Liver (tissue), 9 donors: ENCODE measurements around the gene DCC. TPM values are rescaled to one million over a fixed set of nuclear protein-coding genes. Genes with fewer than 3 reads are reported as not detected.

Experiments
- DNase-seq: peaks from one replicate; pipeline ENCODE4 v3.0.0-alpha.2; 2017; ENCODE audit warnings: low spot score
- H3K27ac ChIP-seq, 2 donors: one replicate each; pipeline ENCODE4 v1.7.0; 2013; ENCODE audit warnings: inconsistent platforms in 2 of 2, low read length in 2 of 2, control low read depth in 1 of 2, low read depth in 1 of 2, mild to moderate bottlenecking in 1 of 2
- H3K27me3 ChIP-seq, 4 donors: one replicate each; pipeline versions ENCODE4 v1.6.1 to v1.7.0; 2013; ENCODE audit warnings: low read length in 3 of 4, inconsistent platforms in 1 of 4, mild to moderate bottlenecking in 1 of 4, moderate library complexity in 1 of 4; ENCODE audit not compliant: control insufficient read depth in 4 of 4, insufficient read depth in 4 of 4
- H3K36me3 ChIP-seq, 4 donors: one replicate each; pipeline versions ENCODE4 v1.6.1 to v1.7.0; 2013; ENCODE audit warnings: low read length in 3 of 4, mild to moderate bottlenecking in 3 of 4, low read depth in 1 of 4, moderate library complexity in 1 of 4; ENCODE audit not compliant: control insufficient read depth in 4 of 4, insufficient read depth in 3 of 4
- H3K4me1 ChIP-seq, 4 donors: one replicate each; pipeline versions ENCODE4 v1.6.1 to v1.7.0; 2013; ENCODE audit warnings: low read length in 3 of 4, mild to moderate bottlenecking in 3 of 4, moderate library complexity in 1 of 4; ENCODE audit not compliant: control insufficient read depth in 4 of 4, insufficient read depth in 4 of 4
- H3K4me3 ChIP-seq, 3 donors: one replicate each; pipeline versions ENCODE4 v1.6.1 to v1.7.0; 2013; ENCODE audit warnings: low read length in 3 of 3, control low read depth in 1 of 3, low read depth in 1 of 3, mild to moderate bottlenecking in 1 of 3
- H3K9ac ChIP-seq, 2 donors: one replicate each; pipeline ENCODE4 v1.7.0; 2013; ENCODE audit warnings: low read length in 2 of 2, mild to moderate bottlenecking in 2 of 2, moderate library complexity in 2 of 2, control low read depth in 1 of 2, low read depth in 1 of 2
- H3K9me3 ChIP-seq, 4 donors: one replicate each; pipeline versions ENCODE4 v1.6.1 to v1.7.0; 2013; ENCODE audit warnings: low read length in 3 of 4; ENCODE audit not compliant: control insufficient read depth in 4 of 4
- ATF3 ChIP-seq: IDR thresholded peaks from 2 replicates; pipeline ENCODE4 v1.6.1; 2016; ENCODE audit warnings: antibody characterized with exemption
- CTCF ChIP-seq: fragments of 150-350 bp; IDR thresholded peaks from 2 replicates; pipeline ENCODE4 v1.5.1; 2017; ENCODE audit warnings: improper control_type of control experiment, low read depth, low read length; ENCODE audit not compliant: missing input control
- EGR1 ChIP-seq, 2 donors: IDR thresholded peaks; 2 replicates each; pipeline ENCODE4 v1.6.1; 2016 to 2018; ENCODE audit warnings: antibody characterized with exemption in 2 of 2, low read depth in 2 of 2
- FOXA1 ChIP-seq: IDR thresholded peaks from 2 replicates; pipeline ENCODE4 v1.6.1; 2016; ENCODE audit warnings: antibody characterized with exemption
- FOXA2 ChIP-seq: IDR thresholded peaks from 2 replicates; pipeline ENCODE4 v1.6.1; 2016; ENCODE audit warnings: antibody characterized with exemption
- GABPA ChIP-seq, 2 donors: IDR thresholded peaks in 1 of 2; conservative IDR thresholded peaks in 1 of 2; 2 replicates each; pipeline ENCODE4 v1.6.1; 2016; ENCODE audit warnings: antibody characterized with exemption in 2 of 2, mild to moderate bottlenecking in 1 of 2, moderate library complexity in 1 of 2
- HNF4A ChIP-seq, 2 donors: conservative IDR thresholded peaks; 2 replicates each; pipeline ENCODE4 v1.6.1; 2016; ENCODE audit warnings: antibody characterized with exemption in 2 of 2, mild to moderate bottlenecking in 2 of 2
- HNF4G ChIP-seq: IDR thresholded peaks from 2 replicates; pipeline ENCODE4 v1.6.1; 2016; ENCODE audit warnings: antibody characterized with exemption
- JUND ChIP-seq, 2 donors: IDR thresholded peaks; 2 replicates each; pipeline ENCODE4 v1.6.1; 2016; ENCODE audit warnings: antibody characterized with exemption in 2 of 2
- NR2F2 ChIP-seq: IDR thresholded peaks from 2 replicates; pipeline ENCODE4 v1.6.1; 2016; ENCODE audit warnings: antibody characterized with exemption
- RAD21 ChIP-seq, 2 donors: IDR thresholded peaks; 2 replicates each; pipeline ENCODE4 v1.6.1; 2016; ENCODE audit warnings: antibody characterized with exemption in 2 of 2, mild to moderate bottlenecking in 2 of 2
- RXRA ChIP-seq, 2 donors: IDR thresholded peaks; 2 replicates each; pipeline ENCODE4 v1.6.1; 2017 to 2018; ENCODE audit warnings: antibody characterized with exemption in 2 of 2, mild to moderate bottlenecking in 1 of 2
- SP1 ChIP-seq: IDR thresholded peaks from 2 replicates; pipeline ENCODE4 v1.6.1; 2018; ENCODE audit warnings: antibody characterized with exemption, mild to moderate bottlenecking
- TAF1 ChIP-seq: conservative IDR thresholded peaks from 2 replicates; pipeline ENCODE4 v1.6.1; 2016; ENCODE audit warnings: antibody characterized with exemption, mild to moderate bottlenecking
- YY1 ChIP-seq: IDR thresholded peaks from 2 replicates; pipeline ENCODE4 v1.6.1; 2016; ENCODE audit warnings: antibody characterized with exemption, mild to moderate bottlenecking
- ZBTB33 ChIP-seq: IDR thresholded peaks from 2 replicates; pipeline ENCODE4 v1.6.1; 2016; ENCODE audit warnings: antibody characterized with exemption
- WGBS: extraction: QIAGEN DNeasy Blood & Tissue Kit; methylation state at CpG from one replicate; pipeline ENCODE4 v1.1.7; 2013; 5-methylcytosine and 5-hydroxymethylcytosine counted together
- polyA plus RNA-seq, 2 donors: library from polyadenylated mRNA; stranded (reverse) in 1 of 2; unstranded in 1 of 2; fragments of 200-250 nt in 1 of 2; fragments of >200 nt in 1 of 2; fragmentation: Nextera tagmentation in 1 of 2; extraction: Ambion mirVana in 1 of 2; gene quantifications; one replicate each; pipeline versions ENCODE4 v1.2.1 to v1.2.3, GENCODE V29; 2013 to 2015
- total RNA-seq, 2 donors: library from RNA; depleted of rRNA; stranded (reverse); fragments of >200 nt; gene quantifications; one replicate each; pipeline ENCODE4 v1.2.3, GENCODE V29; 2014
- TF ChIP-seq, protein P1 (sequence below): IDR thresholded peaks from 2 replicates; pipeline ENCODE4 v1.6.1; 2016; ENCODE audit warnings: antibody characterized with exemption, mild to moderate bottlenecking
- TF ChIP-seq, protein P2 (sequence below): IDR thresholded peaks from 2 replicates; pipeline ENCODE4 v1.6.1; 2016; ENCODE audit warnings: antibody characterized with exemption
- donor health status: healthy.
- donor health status: healthy.
- donor health status: healthy.
- donor health status: healthy.
- donor health status: healthy.

DCC gene
- total and polyA plus RNA-seq, 4 donors: under 0.01 to 0.03 TPM; not detected in 2

GRCh38 chr18:52920665-52921064, 580.7 kb downstream of the DCC start:
- H3K36me3 ChIP-seq: no peaks in the 10 kb centered on the region
- H3K4me3 ChIP-seq: no peak overlapping the region
- no peak for DNase-seq
- no peaks in the 10 kb centered on the region for H3K4me1 ChIP-seq
- H3K27ac ChIP-seq: no peak overlapping the region
- TF ChIP-seq RXRA (IDR thresholded peaks at IDR 0.05) (no peak), FOXA2 (no peak), ZBTB33 (no peak), GABPA (IDR thresholded peaks at IDR 0.05 in 1 of 2, conservative IDR thresholded peaks at IDR 0.05 in 1 of 2) (no peak), TAF1 (no peak), CTCF (no peak), RAD21 (IDR thresholded peaks at IDR 0.05) (no peak), SP1 (no peak), NR2F2 (no peak), YY1 (no peak), HNF4A (conservative IDR thresholded peaks at IDR 0.05) (no peak), ATF3 (no peak), HNF4G (no peak), JUND (IDR thresholded peaks at IDR 0.05) (no peak), FOXA1 (no peak), EGR1 (IDR thresholded peaks at IDR 0.05; ENCODE audit: low read depth in 2 of 2) (no peak)
- TF ChIP-seq, protein P1, sequence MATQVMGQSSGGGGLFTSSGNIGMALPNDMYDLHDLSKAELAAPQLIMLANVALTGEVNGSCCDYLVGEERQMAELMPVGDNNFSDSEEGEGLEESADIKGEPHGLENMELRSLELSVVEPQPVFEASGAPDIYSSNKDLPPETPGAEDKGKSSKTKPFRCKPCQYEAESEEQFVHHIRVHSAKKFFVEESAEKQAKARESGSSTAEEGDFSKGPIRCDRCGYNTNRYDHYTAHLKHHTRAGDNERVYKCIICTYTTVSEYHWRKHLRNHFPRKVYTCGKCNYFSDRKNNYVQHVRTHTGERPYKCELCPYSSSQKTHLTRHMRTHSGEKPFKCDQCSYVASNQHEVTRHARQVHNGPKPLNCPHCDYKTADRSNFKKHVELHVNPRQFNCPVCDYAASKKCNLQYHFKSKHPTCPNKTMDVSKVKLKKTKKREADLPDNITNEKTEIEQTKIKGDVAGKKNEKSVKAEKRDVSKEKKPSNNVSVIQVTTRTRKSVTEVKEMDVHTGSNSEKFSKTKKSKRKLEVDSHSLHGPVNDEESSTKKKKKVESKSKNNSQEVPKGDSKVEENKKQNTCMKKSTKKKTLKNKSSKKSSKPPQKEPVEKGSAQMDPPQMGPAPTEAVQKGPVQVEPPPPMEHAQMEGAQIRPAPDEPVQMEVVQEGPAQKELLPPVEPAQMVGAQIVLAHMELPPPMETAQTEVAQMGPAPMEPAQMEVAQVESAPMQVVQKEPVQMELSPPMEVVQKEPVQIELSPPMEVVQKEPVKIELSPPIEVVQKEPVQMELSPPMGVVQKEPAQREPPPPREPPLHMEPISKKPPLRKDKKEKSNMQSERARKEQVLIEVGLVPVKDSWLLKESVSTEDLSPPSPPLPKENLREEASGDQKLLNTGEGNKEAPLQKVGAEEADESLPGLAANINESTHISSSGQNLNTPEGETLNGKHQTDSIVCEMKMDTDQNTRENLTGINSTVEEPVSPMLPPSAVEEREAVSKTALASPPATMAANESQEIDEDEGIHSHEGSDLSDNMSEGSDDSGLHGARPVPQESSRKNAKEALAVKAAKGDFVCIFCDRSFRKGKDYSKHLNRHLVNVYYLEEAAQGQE: no peak
- TF ChIP-seq, protein P2, sequence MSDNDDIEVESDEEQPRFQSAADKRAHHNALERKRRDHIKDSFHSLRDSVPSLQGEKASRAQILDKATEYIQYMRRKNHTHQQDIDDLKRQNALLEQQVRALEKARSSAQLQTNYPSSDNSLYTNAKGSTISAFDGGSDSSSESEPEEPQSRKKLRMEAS: no peak
- no peak overlapping the region for H3K9ac ChIP-seq
- no peaks in the 10 kb centered on the region for H3K27me3 ChIP-seq
- no peaks in the 10 kb centered on the region for H3K9me3 ChIP-seq
- 82% methylated on average over 1 of the region's 1 CpG for WGBS
